ENCODE data around the gene KRTAP19-7.

The KRTAP19-7 gene, protein sequence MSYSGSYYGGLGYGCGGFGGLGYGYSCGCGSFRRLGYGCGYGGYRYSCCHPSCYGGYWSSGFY

DNA sequence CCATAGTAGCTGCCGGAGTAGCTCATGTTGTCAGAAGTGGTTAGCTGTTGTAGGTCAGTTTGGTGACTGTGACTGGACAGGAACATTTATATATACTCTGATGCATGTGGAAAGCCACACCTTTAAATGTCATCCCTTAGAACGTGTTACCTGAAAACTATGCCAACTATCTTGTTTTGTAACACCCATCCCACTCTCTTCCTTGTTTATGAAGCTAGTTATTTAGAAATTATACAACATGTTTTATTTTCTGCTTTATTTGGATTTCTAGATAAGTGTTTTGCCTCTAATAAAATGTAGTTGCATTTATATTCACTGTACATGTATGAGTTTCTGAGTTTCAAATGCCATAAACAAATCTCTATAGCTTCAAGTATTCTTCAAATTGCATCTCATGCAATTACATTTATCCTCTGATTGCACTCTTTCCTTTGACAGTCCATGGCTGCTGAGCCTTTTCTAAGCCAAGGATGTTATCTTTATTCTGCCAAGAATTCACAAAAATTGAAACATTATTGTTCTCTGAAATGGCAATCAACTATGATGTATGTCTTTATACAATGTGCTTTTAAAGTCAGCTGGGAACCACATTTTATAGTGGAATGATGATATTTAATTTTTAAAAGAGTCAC, at the start of gene KRTAP19-7:
KRTAP19-7 (minus strand) TSS at position 51 of the 632 bp plus-strand sequence; CDS start at position 26, 25 bp downstream.
- no peaks in the 10 kb centered on the region for H3K9me3 Mint-ChIP-seq
- H3K36me3 Mint-ChIP-seq (ENCODE audit: low read depth) = no peaks in the 10 kb centered on the region
- H3K27ac Mint-ChIP-seq = no peak within 1 kb of the TSS
- H3K4me3 Mint-ChIP-seq = no peak within 1 kb of the TSS
- H3K4me1 Mint-ChIP-seq (ENCODE audit: low read depth) = no peaks in the 10 kb centered on the region
- no peaks in the 10 kb centered on the region for H3K27me3 Mint-ChIP-seq (ENCODE audit: low read depth)

- no peak overlapping the region for H3K4me3 Mint-ChIP-seq
- H3K27me3 Mint-ChIP-seq (ENCODE audit: low read depth) = no peaks in the 10 kb centered on the region
- H3K27ac Mint-ChIP-seq = no peak overlapping the region
- no peaks in the 10 kb centered on the region for H3K4me1 Mint-ChIP-seq (ENCODE audit: low read depth)
- H3K36me3 Mint-ChIP-seq (ENCODE audit: low read depth) = no peaks in the 10 kb centered on the region
- H3K9me3 Mint-ChIP-seq = peaks cover 5% of the 10 kb centered on the region
Observed at GRCh38 chr21:30605968-30606367, 44.9 kb upstream of the KRTAP19-7 start.

GRCh38 chr21:30600787-30601186, 39.7 kb upstream of the KRTAP19-7 start, which contains the start of gene KRTAP22-1:
Gene KRTAP22-1 (plus strand): TSS chr21:30601087.
- H3K36me3 Mint-ChIP-seq (ENCODE audit: low read depth) = no peaks in the 10 kb centered on the region
- H3K4me1 Mint-ChIP-seq (ENCODE audit: low read depth) = no peaks in the 10 kb centered on the region
- H3K27ac Mint-ChIP-seq = no peak within 1 kb of the TSS
- peaks cover 5% of the 10 kb centered on the region for H3K9me3 Mint-ChIP-seq
- no peaks in the 10 kb centered on the region for H3K27me3 Mint-ChIP-seq (ENCODE audit: low read depth)
- no peak within 1 kb of the TSS for H3K4me3 Mint-ChIP-seq

DNA sequence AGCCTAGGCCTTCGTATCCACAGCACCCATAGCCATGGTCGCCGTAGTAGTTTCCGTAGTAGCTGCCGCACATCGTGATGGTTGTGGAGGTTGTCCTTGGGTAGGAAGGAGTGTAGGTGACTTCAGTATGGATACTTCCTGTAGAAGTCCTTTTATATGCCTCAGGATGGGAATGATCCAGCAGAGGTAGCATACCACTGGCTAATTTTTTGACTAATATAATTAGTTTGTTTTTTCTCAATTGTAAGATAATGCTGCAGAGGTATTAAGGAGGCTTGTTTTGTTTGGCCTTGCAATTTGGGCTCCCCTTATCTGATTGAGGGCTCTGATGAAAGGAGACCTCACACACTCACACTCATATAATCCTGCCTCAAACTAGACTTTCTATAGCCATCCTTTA, 37.7 kb upstream of the KRTAP19-7 start, which contains the start of gene KRTAP6-2:
KRTAP6-2 (minus strand) TSS at position 101 of the 400 bp plus-strand sequence; CDS start at position 73, 28 bp downstream.
- Mint-ChIP-seq H3K9me3 (peaks cover 5% of the 10 kb centered on the region), H3K27me3 (ENCODE audit: low read depth) (no peaks in the 10 kb centered on the region), H3K4me3 (no peak within 1 kb of the TSS), H3K4me1 (ENCODE audit: low read depth) (no peaks in the 10 kb centered on the region), H3K36me3 (ENCODE audit: low read depth) (no peaks in the 10 kb centered on the region), H3K27ac (no peak within 1 kb of the TSS)

- H3K36me3 Mint-ChIP-seq (ENCODE audit: low read depth) = no peaks in the 10 kb centered on the region
- no peaks in the 10 kb centered on the region for H3K9me3 Mint-ChIP-seq
- no peaks in the 10 kb centered on the region for H3K27me3 Mint-ChIP-seq (ENCODE audit: low read depth)
- H3K4me1 Mint-ChIP-seq (ENCODE audit: low read depth) = no peaks in the 10 kb centered on the region
- no peak within 1 kb of the TSS for H3K4me3 Mint-ChIP-seq
- H3K27ac Mint-ChIP-seq = no peak within 1 kb of the TSS
Observed at GRCh38 chr21:30592140-30592539, 31.0 kb upstream of the KRTAP19-7 start, which contains the start of gene KRTAP6-3. Gene KRTAP6-3 (plus strand): TSS chr21:30592440. CDS start chr21:30592446, 6 bp downstream.

DNA sequence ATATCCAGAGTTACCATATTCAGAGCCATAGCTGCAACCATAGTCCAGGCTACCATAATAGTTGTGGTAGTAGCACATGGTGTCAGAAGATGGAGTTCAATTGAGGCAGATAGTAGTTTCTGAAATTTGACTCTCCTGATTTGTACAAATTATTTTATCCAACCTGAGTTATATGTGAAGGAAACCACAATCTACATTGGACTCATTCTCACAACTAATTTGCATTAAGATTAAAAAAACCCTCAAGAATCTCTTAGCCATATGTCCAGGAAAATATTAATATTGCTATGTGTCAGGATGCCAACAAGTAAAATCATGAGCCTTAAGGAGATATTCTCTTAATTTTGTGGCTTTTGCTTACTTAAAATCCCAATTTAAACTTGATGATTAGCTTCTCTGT, 29.2 kb upstream of the KRTAP19-7 start, which contains the start of gene KRTAP22-2:
KRTAP22-2 (minus strand) TSS at position 101 of the 400 bp plus-strand sequence.
- Mint-ChIP-seq H3K4me3 (no peak within 1 kb of the TSS), H3K36me3 (ENCODE audit: low read depth) (no peaks in the 10 kb centered on the region), H3K27ac (no peak within 1 kb of the TSS)

GRCh38 chr21:30582870-30583269, 21.8 kb upstream of the KRTAP19-7 start:
- no peaks in the 10 kb centered on the region for H3K4me1 Mint-ChIP-seq (ENCODE audit: low read depth)
- no peak overlapping the region for H3K27ac Mint-ChIP-seq
- H3K36me3 Mint-ChIP-seq (ENCODE audit: low read depth) = no peaks in the 10 kb centered on the region
- no peaks in the 10 kb centered on the region for H3K27me3 Mint-ChIP-seq (ENCODE audit: low read depth)
- no peaks in the 10 kb centered on the region for H3K9me3 Mint-ChIP-seq
- no peak overlapping the region for H3K4me3 Mint-ChIP-seq

More for the DNA sequence above, 29.2 kb upstream of the KRTAP19-7 start, which contains the start of gene KRTAP22-2:
- Mint-ChIP-seq H3K9me3 (no peaks in the 10 kb centered on the region), H3K27me3 (ENCODE audit: low read depth) (no peaks in the 10 kb centered on the region), H3K4me1 (ENCODE audit: low read depth) (no peaks in the 10 kb centered on the region)

GRCh38 chr21:30580132-30580531, 19.0 kb upstream of the KRTAP19-7 start:
- Mint-ChIP-seq H3K4me3 (no peak overlapping the region), H3K36me3 (ENCODE audit: low read depth) (no peaks in the 10 kb centered on the region), H3K4me1 (ENCODE audit: low read depth) (no peaks in the 10 kb centered on the region), H3K27ac (no peak overlapping the region), H3K27me3 (ENCODE audit: low read depth) (no peaks in the 10 kb centered on the region), H3K9me3 (no peaks in the 10 kb centered on the region)

GRCh38 chr21:30579346-30579745, 18.2 kb upstream of the KRTAP19-7 start:
- no peaks in the 10 kb centered on the region for H3K27me3 Mint-ChIP-seq (ENCODE audit: low read depth)
- no peak overlapping the region for H3K27ac Mint-ChIP-seq
- H3K4me1 Mint-ChIP-seq (ENCODE audit: low read depth) = no peaks in the 10 kb centered on the region
- no peaks in the 10 kb centered on the region for H3K9me3 Mint-ChIP-seq
- H3K4me3 Mint-ChIP-seq = no peak overlapping the region
- no peaks in the 10 kb centered on the region for H3K36me3 Mint-ChIP-seq (ENCODE audit: low read depth)

DNA sequence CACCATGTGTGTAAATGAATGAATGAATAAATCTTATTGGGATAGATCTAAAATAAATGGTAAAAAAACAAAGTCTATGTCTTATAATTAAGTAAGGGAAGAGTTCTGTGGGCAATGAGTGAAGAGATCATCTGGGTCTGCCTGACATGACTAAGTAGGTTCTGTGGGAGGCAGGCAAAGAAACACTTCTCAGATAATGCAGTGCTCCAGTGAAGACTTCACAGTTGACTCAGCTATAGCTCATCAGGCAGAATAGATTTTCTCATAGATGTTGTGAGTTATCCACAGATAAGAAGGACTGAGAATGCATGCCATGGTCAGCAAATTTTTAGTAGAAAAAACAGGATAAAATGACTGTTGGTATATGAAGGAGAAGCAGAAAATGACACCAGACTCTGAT, 16.7 kb upstream of the KRTAP19-7 start:
- no peaks in the 10 kb centered on the region for H3K4me1 Mint-ChIP-seq (ENCODE audit: low read depth)
- no peaks in the 10 kb centered on the region for H3K9me3 Mint-ChIP-seq
- H3K36me3 Mint-ChIP-seq (ENCODE audit: low read depth) = no peaks in the 10 kb centered on the region
- H3K4me3 Mint-ChIP-seq = no peak overlapping the region
- H3K27ac Mint-ChIP-seq = no peak overlapping the region
- H3K27me3 Mint-ChIP-seq (ENCODE audit: low read depth) = no peaks in the 10 kb centered on the region

- H3K4me3 Mint-ChIP-seq = no peak overlapping the region
- H3K36me3 Mint-ChIP-seq (ENCODE audit: low read depth) = no peaks in the 10 kb centered on the region
- no peaks in the 10 kb centered on the region for H3K4me1 Mint-ChIP-seq (ENCODE audit: low read depth)
- no peaks in the 10 kb centered on the region for H3K27me3 Mint-ChIP-seq (ENCODE audit: low read depth)
- no peak overlapping the region for H3K27ac Mint-ChIP-seq
- no peaks in the 10 kb centered on the region for H3K9me3 Mint-ChIP-seq
Observed at GRCh38 chr21:30567617-30568016, 6.5 kb upstream of the KRTAP19-7 start.

DNA sequence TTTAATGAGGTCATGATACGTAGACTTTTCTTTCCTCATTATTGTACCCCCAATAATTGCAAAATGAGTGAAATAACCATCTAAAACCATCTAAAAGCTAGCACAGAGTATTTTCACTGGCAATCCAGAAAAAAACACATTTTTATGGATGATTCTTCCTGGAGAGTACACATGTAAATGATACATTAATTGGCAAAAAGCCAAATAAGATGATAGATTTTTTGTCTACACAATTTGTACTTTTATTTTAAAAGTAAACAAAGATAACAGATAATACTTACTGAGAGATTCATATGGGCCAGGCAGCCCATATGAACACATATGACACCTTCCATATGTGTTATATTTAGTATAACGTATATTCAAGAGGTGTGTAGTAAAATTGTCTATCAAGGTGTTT, 2.5 kb upstream of the KRTAP19-7 start:
- H3K27ac Mint-ChIP-seq = no peak overlapping the region
- H3K4me3 Mint-ChIP-seq = no peak overlapping the region
- H3K4me1 Mint-ChIP-seq (ENCODE audit: low read depth) = no peaks in the 10 kb centered on the region
- H3K27me3 Mint-ChIP-seq (ENCODE audit: low read depth) = no peaks in the 10 kb centered on the region
- H3K9me3 Mint-ChIP-seq = no peaks in the 10 kb centered on the region
- no peaks in the 10 kb centered on the region for H3K36me3 Mint-ChIP-seq (ENCODE audit: low read depth)

DNA sequence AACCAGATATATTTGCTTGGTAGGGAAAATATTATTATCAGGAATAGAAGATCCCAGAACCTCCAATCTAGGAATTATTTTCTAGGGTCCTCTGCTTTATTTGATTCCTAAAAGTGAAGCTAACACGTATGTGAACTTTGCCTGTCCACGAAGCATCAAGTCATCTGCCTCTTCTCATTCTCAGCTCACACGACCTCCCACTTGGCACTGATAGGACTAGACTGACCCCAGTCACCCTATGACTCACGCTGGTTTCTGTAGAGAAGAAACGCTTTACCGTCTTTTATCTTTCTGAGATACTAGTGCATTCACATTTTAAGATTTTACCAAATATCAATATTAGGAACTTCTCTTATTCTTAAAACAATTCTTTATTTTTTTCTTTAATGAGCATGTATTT, 2.0 kb upstream of the KRTAP19-7 start:
- Mint-ChIP-seq H3K27ac (no peak overlapping the region), H3K4me3 (no peak overlapping the region), H3K36me3 (ENCODE audit: low read depth) (no peaks in the 10 kb centered on the region), H3K4me1 (ENCODE audit: low read depth) (no peaks in the 10 kb centered on the region), H3K9me3 (no peaks in the 10 kb centered on the region), H3K27me3 (ENCODE audit: low read depth) (no peaks in the 10 kb centered on the region)

DNA sequence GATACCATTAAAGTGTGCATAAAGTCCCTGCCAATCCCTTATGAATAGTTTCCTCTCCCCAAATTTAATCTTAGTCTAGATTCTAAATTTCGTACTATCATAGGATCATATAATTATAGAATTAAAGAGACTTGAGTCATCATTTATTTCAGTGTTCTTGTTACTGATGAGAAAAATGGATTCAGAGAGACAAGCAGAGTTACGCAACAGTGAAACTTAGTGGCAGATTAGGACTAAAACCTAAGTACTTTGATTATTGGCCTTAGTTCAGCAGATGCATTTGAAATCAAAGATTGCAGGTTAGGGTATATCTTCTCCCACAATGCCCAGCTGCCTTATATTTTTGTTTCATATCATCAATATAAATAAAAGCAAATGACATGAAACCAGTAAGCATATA, 843 bp upstream of the KRTAP19-7 start:
- H3K9me3 Mint-ChIP-seq = no peaks in the 10 kb centered on the region
- no peak overlapping the region for H3K27ac Mint-ChIP-seq
- no peaks in the 10 kb centered on the region for H3K27me3 Mint-ChIP-seq (ENCODE audit: low read depth)
- H3K4me1 Mint-ChIP-seq (ENCODE audit: low read depth) = no peaks in the 10 kb centered on the region
- no peaks in the 10 kb centered on the region for H3K36me3 Mint-ChIP-seq (ENCODE audit: low read depth)
- H3K4me3 Mint-ChIP-seq = no peak overlapping the region

GRCh38 chr21:30555095-30555494, 6.0 kb downstream of the KRTAP19-7 start:
- Mint-ChIP-seq H3K4me3 (no peak overlapping the region), H3K4me1 (ENCODE audit: low read depth) (no peaks in the 10 kb centered on the region), H3K27me3 (ENCODE audit: low read depth) (no peaks in the 10 kb centered on the region), H3K36me3 (ENCODE audit: low read depth) (no peaks in the 10 kb centered on the region), H3K27ac (no peak overlapping the region), H3K9me3 (peaks cover 13% of the 10 kb centered on the region)
